SKM-1 (cell line): ENCODE measurements around the gene FYB1.

ENCODE experiments used
- DNase-seq: peaks from one replicate; lab custom pipeline; 2025; ENCODE audit not compliant: unreplicated experiment; lab: John Stamatoyannopoulos, UW

The FYB1 gene

GRCh38 chr5:39206630-39207321 lies 12.6 kb downstream of the FYB1 start:
- DNase-seq, result no peak

- no peak for DNase-seq
Measured at GRCh38 chr5:39205550-39205949, 13.8 kb downstream of the FYB1 start.

GRCh38 chr5:39203951-39204350 lies 15.4 kb downstream of the FYB1 start:
- DNase-seq, result no peak

- no peak for DNase-seq
Measured at GRCh38 chr5:39203275-39203922, 16.0 kb downstream of the FYB1 start.

GRCh38 chr5:39202597-39203274 lies 16.6 kb downstream of the FYB1 start:
- DNase-seq, result peak; percentile 63

- DNase-seq, result no peak
Measured at GRCh38 chr5:39201781-39202596, 17.4 kb downstream of the FYB1 start.

GRCh38 chr5:39201160-39201780 lies 18.1 kb downstream of the FYB1 start:
- no peak for DNase-seq

- DNase-seq, result no peak
Measured at GRCh38 chr5:39200081-39200480, 19.3 kb downstream of the FYB1 start.

GRCh38 chr5:39199335-39199734 lies 20.0 kb downstream of the FYB1 start:
- no peak for DNase-seq

- no peak for DNase-seq
Measured at GRCh38 chr5:39198127-39198526, 21.2 kb downstream of the FYB1 start.

GRCh38 chr5:39197556-39197955 lies 21.8 kb downstream of the FYB1 start:
- DNase-seq, result no peak

- no peak for DNase-seq
Measured at GRCh38 chr5:39195198-39195826, 24.1 kb downstream of the FYB1 start.

GRCh38 chr5:39194466-39195136 lies 24.8 kb downstream of the FYB1 start:
- DNase-seq, result peak; percentile 46

GRCh38 chr5:39193553-39194465 lies 25.6 kb downstream of the FYB1 start:
- no peak for DNase-seq

GRCh38 chr5:39192450-39193160 lies 26.8 kb downstream of the FYB1 start:
- DNase-seq, result peak; percentile 13

- DNase-seq, result no peak
Measured at GRCh38 chr5:39191216-39191615, 28.1 kb downstream of the FYB1 start.

- DNase-seq, result no peak
Measured at GRCh38 chr5:39190311-39191102, 28.9 kb downstream of the FYB1 start.
